Caco-2 (cell line): ENCODE results near the gene ZBTB8B. TPM values are rescaled to one million over a fixed set of nuclear protein-coding genes. Genes with fewer than 3 reads are reported as not detected.

Experiments
- BruUV-seq: library from RNA; stranded (reverse); fragments of 400-500 nt; replicated peaks from 2 replicates; lab custom pipeline; 2021; lab: Mats Ljungman, UMichigan
- CTCF ChIA-PET: fragments of 300-600 bp; sonication (Branson Sonifier 250); formaldehyde crosslinking; loops from one replicate; lab custom pipeline; 2022; ENCODE audit warnings: antibody characterized with exemption; lab: Charles Lee
- POLR2A ChIA-PET: fragments of 300-600 bp; sonication (Branson Sonifier 250); formaldehyde crosslinking; loops from one replicate; lab custom pipeline; 2022; ENCODE audit warnings: antibody characterized with exemption; lab: Charles Lee
- DNase-seq, 2 experiments: peaks; one replicate each; pipeline versions ENCODE4 v3.0.0 to v3.0.0-alpha.2; 2020 to 2022
- H3K27me3 ChIP-seq: replicated peaks from 2 replicates; pipeline ENCODE4 v1.6.0; 2011; ENCODE audit warnings: low read length; ENCODE audit not compliant: control insufficient read depth, insufficient read depth
- H3K36me3 ChIP-seq: 2 replicates; pipeline ENCODE4 v1.5.1; 2011; ENCODE audit warnings: low read length; ENCODE audit not compliant: control insufficient read depth, insufficient read depth
- H3K4me1 ChIP-seq: fragments of 250-450 bp; sonication (Bioruptor Pico); 2 replicates; pipeline ENCODE4 v1.5.1; 2020; ENCODE audit warnings: mild to moderate bottlenecking
- H3K4me3 ChIP-seq: 2 replicates; pipeline ENCODE4 v1.5.1; 2011; ENCODE audit warnings: low read depth, mild to moderate bottlenecking, control low read depth, low read length
- H3K9me3 ChIP-seq: fragments of 250-450 bp; sonication (Bioruptor Pico); 2 replicates; pipeline ENCODE4 v1.5.1; 2020; ENCODE audit warnings: mild to moderate bottlenecking, moderate library complexity
- H3K27ac Mint-ChIP-seq: one replicate; pipeline ENCODE4 v1.8.0; 2022; ENCODE audit warnings: mixed read lengths; ENCODE audit not compliant: unreplicated experiment
- H3K27me3 Mint-ChIP-seq: one replicate; pipeline ENCODE4 v1.8.0; 2022; ENCODE audit warnings: mixed read lengths; ENCODE audit not compliant: insufficient read depth, unreplicated experiment
- H3K36me3 Mint-ChIP-seq: one replicate; pipeline ENCODE4 v1.8.0; 2022; ENCODE audit warnings: mild to moderate bottlenecking, mixed read lengths; ENCODE audit not compliant: insufficient read depth, unreplicated experiment
- H3K4me1 Mint-ChIP-seq: one replicate; pipeline ENCODE4 v1.8.0; 2022; ENCODE audit warnings: low read depth, mixed read lengths; ENCODE audit not compliant: unreplicated experiment
- H3K4me3 Mint-ChIP-seq: one replicate; pipeline ENCODE4 v1.8.0; 2022; ENCODE audit warnings: mild to moderate bottlenecking, moderate library complexity, mixed read lengths; ENCODE audit not compliant: unreplicated experiment
- H3K9me3 Mint-ChIP-seq: one replicate; pipeline ENCODE4 v1.8.0; 2022; ENCODE audit warnings: mixed read lengths; ENCODE audit not compliant: unreplicated experiment
- intact Hi-C: fragments of 100-400 bp; cut with micrococcal nuclease; formaldehyde crosslinking; loops from one replicate; pipeline ENCODE4 v1.10.0; 2022; ENCODE audit not compliant: unreplicated experiment
- total RNA-seq: library from RNA; stranded (reverse); gene quantifications from 2 replicates; pipeline ENCODE4 v1.2.3, GENCODE V29; 2022
- TF ChIP-seq, protein P1 (sequence below), 2 experiments: fragments of 200-600 bp in 1 of 2; IDR thresholded peaks; 1 replicate in 1 of 2; 2 replicates in 1 of 2; pipeline versions ENCODE4 v1.5.1 to v1.8.0; 2011 to 2022; ENCODE audit warnings: antibody characterized with exemption in 1 of 2, control low read depth in 1 of 2, inconsistent platforms in 1 of 2, low read depth in 1 of 2, low read length in 1 of 2, mild to moderate bottlenecking in 1 of 2, moderate library complexity in 1 of 2; ENCODE audit not compliant: insufficient read depth in 1 of 2, severe bottlenecking in 1 of 2, unreplicated experiment in 1 of 2

ZBTB8B gene
- total RNA-seq, 1 experiment from 2014 or later = not detected

DNA sequence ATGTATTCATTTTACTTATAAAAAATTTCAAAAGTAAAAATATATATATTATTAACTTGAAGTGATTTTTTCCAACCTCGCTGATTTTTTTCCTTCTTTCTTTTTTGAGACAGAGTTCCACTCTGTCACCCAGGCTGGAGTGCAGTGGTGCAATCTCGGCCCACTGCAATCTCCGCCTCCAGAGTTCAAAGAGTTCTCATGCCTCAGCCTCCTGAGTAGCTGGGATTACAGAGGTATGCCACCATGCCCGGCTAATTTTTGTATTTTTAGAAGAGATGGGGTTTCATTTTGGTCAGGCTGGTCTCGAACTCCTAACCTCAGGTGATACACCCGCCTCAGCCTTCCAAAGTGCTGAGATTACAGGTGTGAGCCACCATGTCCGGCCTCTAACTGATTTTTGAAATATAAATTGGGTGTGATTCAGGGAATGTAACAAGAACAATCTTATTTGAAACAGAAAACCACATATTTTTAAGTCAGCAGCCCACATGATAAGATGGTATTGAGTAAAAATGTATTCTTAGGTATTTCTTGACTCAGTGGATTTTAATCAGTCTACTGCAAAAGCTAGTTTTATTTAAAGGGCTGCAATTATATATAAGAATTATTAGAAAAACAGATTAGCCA is 30.0 kb downstream of the ZBTB8B start:
- peak overlapping the region; percentile 9 for H3K4me3 Mint-ChIP-seq
- no TSS peak for BruUV-seq
- no peaks in the 10 kb centered on the region for H3K9me3 Mint-ChIP-seq
- POLR2A ChIA-PET = interaction anchor here (0.6 kb wide), 1 partner anchor 17 kb away, joined by 8 read pairs; no protein-coding TSS in a partner anchor
- peak in 1 of 2 experiments; percentile 11 for DNase-seq
- TF ChIP-seq, protein P1, sequence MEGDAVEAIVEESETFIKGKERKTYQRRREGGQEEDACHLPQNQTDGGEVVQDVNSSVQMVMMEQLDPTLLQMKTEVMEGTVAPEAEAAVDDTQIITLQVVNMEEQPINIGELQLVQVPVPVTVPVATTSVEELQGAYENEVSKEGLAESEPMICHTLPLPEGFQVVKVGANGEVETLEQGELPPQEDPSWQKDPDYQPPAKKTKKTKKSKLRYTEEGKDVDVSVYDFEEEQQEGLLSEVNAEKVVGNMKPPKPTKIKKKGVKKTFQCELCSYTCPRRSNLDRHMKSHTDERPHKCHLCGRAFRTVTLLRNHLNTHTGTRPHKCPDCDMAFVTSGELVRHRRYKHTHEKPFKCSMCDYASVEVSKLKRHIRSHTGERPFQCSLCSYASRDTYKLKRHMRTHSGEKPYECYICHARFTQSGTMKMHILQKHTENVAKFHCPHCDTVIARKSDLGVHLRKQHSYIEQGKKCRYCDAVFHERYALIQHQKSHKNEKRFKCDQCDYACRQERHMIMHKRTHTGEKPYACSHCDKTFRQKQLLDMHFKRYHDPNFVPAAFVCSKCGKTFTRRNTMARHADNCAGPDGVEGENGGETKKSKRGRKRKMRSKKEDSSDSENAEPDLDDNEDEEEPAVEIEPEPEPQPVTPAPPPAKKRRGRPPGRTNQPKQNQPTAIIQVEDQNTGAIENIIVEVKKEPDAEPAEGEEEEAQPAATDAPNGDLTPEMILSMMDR (IDR thresholded peaks at IDR 0.05; ENCODE audit: insufficient read depth in 1 of 2, low read depth in 1 of 2, low read length in 1 of 2, severe bottlenecking in 1 of 2, unreplicated experiment in 1 of 2) = no peak
- H3K36me3 Mint-ChIP-seq = no peaks in the 10 kb centered on the region
- intact Hi-C loops = no loop called here
- Histone ChIP-seq H3K36me3 (no peaks in the 10 kb centered on the region), H3K4me1 (0 out of 2 replicates have a peak, but pooled peaks cover 6% of the 10 kb centered on the region), H3K27me3 (no peaks in the 10 kb centered on the region), H3K9me3 (no peaks in the 10 kb centered on the region), H3K4me3 (no peak overlapping the region)
- no peaks in the 10 kb centered on the region for H3K27me3 Mint-ChIP-seq
- peaks cover 7% of the 10 kb centered on the region for H3K4me1 Mint-ChIP-seq
- H3K27ac Mint-ChIP-seq = peak overlapping the region; percentile 29
- CTCF ChIA-PET = no interaction called here

DNA sequence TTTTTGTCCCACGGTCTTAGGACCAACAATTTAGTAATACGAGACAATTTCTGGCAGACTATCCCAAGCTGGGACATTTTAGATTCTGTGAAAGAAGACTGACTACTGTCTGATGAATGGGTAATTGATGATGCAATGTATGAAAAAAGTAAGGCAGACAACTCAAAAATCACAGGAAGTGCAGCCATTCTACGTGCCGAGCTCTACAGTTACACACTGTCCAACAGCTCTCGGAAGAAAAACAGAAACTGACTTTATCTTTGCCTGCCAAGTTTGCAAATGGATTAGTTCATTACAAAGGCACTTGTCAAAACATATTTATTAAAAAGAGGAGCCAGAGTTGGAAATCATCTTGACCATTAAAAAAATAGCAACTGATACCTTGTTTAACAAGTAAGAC is 31.3 kb downstream of the ZBTB8B start:
- ChIA-PET POLR2A (no interaction called here), CTCF (interaction anchor here (0.7 kb wide), 1 partner anchor 48 kb away, joined by 3 read pairs; no protein-coding TSS in a partner anchor)
- intact Hi-C loops = no loop called here
- TF ChIP-seq, protein P1 (IDR thresholded peaks at IDR 0.05; ENCODE audit: insufficient read depth in 1 of 2, low read depth in 1 of 2, low read length in 1 of 2, severe bottlenecking in 1 of 2, unreplicated experiment in 1 of 2) = no peak
- Mint-ChIP-seq H3K27me3 (no peaks in the 10 kb centered on the region), H3K4me1 (peaks cover 7% of the 10 kb centered on the region), H3K27ac (no peak overlapping the region), H3K36me3 (no peaks in the 10 kb centered on the region), H3K4me3 (no peak overlapping the region), H3K9me3 (no peaks in the 10 kb centered on the region)
- H3K36me3 ChIP-seq = no peaks in the 10 kb centered on the region
- no peak for DNase-seq
- no peak overlapping the region for H3K4me3 ChIP-seq
- no peaks in the 10 kb centered on the region for H3K9me3 ChIP-seq
- H3K27me3 ChIP-seq = no peaks in the 10 kb centered on the region
- BruUV-seq = no TSS peak
- 0 out of 2 replicates have a peak, but pooled peaks cover 6% of the 10 kb centered on the region for H3K4me1 ChIP-seq

DNA sequence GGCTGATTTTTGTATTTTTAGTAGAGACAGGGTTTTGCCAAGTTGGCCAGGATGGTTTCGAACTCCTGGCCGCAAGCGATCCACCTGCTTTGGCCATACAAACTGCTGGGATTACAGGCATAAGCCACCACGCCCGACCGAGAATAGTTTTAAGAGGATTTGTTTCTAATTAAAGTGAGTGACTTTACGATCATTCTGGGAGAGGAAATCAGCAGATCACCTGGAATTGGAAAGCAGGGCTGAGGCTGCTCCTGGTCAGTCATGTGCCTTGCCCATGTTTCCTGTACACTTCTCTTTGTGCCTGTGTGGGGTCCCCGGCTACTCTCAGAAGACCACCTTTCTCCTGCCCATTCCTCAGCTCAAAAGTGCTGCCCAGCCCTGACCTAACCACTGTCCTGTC is 33.9 kb downstream of the ZBTB8B start:
- Mint-ChIP-seq H3K4me3 (peak overlapping the region; percentile 77), H3K27me3 (no peaks in the 10 kb centered on the region), H3K36me3 (no peaks in the 10 kb centered on the region), H3K4me1 (peaks cover 7% of the 10 kb centered on the region), H3K9me3 (no peaks in the 10 kb centered on the region), H3K27ac (peak overlapping the region; percentile 42)
- H3K27me3 ChIP-seq = no peaks in the 10 kb centered on the region
- CTCF ChIA-PET = no interaction called here
- H3K9me3 ChIP-seq = no peaks in the 10 kb centered on the region
- DNase-seq = no peak
- H3K4me1 ChIP-seq = 0 out of 2 replicates have a peak, but pooled peaks cover 6% of the 10 kb centered on the region
- intact Hi-C loops = no loop called here
- TF ChIP-seq, protein P1 (IDR thresholded peaks at IDR 0.05; ENCODE audit: insufficient read depth in 1 of 2, low read depth in 1 of 2, low read length in 1 of 2, severe bottlenecking in 1 of 2, unreplicated experiment in 1 of 2) = no peak
- H3K36me3 ChIP-seq = no peaks in the 10 kb centered on the region
- POLR2A ChIA-PET = no interaction called here
- BruUV-seq = no TSS peak
- H3K4me3 ChIP-seq = no peak overlapping the region
